Endodermal cell (in vitro differentiated cells): ENCODE measurements around the gene MISP3. TPM values are rescaled to one million over a fixed set of nuclear protein-coding genes. Genes with fewer than 3 reads are reported as not detected.
A peak's percentile ranks its signal among the peaks of the same experiment; 100 is the strongest.

Experiments used
- DNase-seq: peaks from one replicate; pipeline ENCODE4 v3.0.0-alpha.2; 2017
- H3K27ac ChIP-seq: 2 replicates; pipeline ENCODE4 v1.5.1; 2013; ENCODE audit warnings: mild to moderate bottlenecking, low read depth, low read length, moderate library complexity
- H3K27me3 ChIP-seq: 2 replicates; pipeline ENCODE4 v1.6.1; 2013; ENCODE audit warnings: mild to moderate bottlenecking, low read length, moderate library complexity; ENCODE audit not compliant: insufficient read depth, control insufficient read depth, poor library complexity, severe bottlenecking
- H3K36me3 ChIP-seq: 2 replicates; pipeline ENCODE4 v1.7.0; 2013; ENCODE audit warnings: mild to moderate bottlenecking, low read length, moderate library complexity; ENCODE audit not compliant: control insufficient read depth, insufficient read depth
- H3K4me1 ChIP-seq: one replicate; pipeline ENCODE4 v1.7.0; 2013; ENCODE audit warnings: low read length; ENCODE audit not compliant: control insufficient read depth, insufficient read depth
- H3K4me3 ChIP-seq: 2 replicates; pipeline ENCODE4 v1.5.1; 2013; ENCODE audit warnings: mild to moderate bottlenecking, low read length, moderate library complexity
- H3K9ac ChIP-seq: 2 replicates; pipeline ENCODE4 v1.6.1; 2013; ENCODE audit warnings: mild to moderate bottlenecking, low read length, moderate library complexity; ENCODE audit not compliant: poor library complexity, severe bottlenecking; ENCODE audit errors: extremely low read depth
- H3K9me3 ChIP-seq: 2 replicates; pipeline ENCODE4 v1.6.1; 2013; ENCODE audit warnings: mild to moderate bottlenecking, low read length, moderate library complexity; ENCODE audit not compliant: control insufficient read depth
- H3K27ac Mint-ChIP-seq: 2 replicates; pipeline ENCODE4 v1.8.0; 2020; ENCODE audit warnings: mixed read lengths
- H3K27me3 Mint-ChIP-seq: 2 replicates; pipeline ENCODE4 v1.8.0; 2021; ENCODE audit warnings: mild to moderate bottlenecking, mixed read lengths; ENCODE audit not compliant: insufficient read depth
- H3K36me3 Mint-ChIP-seq: 2 replicates; pipeline ENCODE4 v1.8.0; 2020; ENCODE audit warnings: low read depth, mixed read lengths
- H3K4me1 Mint-ChIP-seq: 2 replicates; pipeline ENCODE4 v1.8.0; 2020; ENCODE audit warnings: mixed read lengths
- H3K4me3 Mint-ChIP-seq: 2 replicates; pipeline ENCODE4 v1.8.0; 2020; ENCODE audit warnings: mild to moderate bottlenecking, moderate library complexity, mixed read lengths
- H3K9me3 Mint-ChIP-seq: 2 replicates; pipeline ENCODE4 v1.8.0; 2020; ENCODE audit warnings: mild to moderate bottlenecking, mixed read lengths
- CTCF ChIP-seq: fragments of 200-600 bp; sonication (generic); conservative IDR thresholded peaks from 2 replicates; pipeline ENCODE4 v1.5.0; 2021; ENCODE audit warnings: antibody characterized with exemption, mild to moderate bottlenecking
- WGBS, 2 experiments: methylation state at CpG; one replicate each; pipeline versions ENCODE4 v1.1.5 to v1.1.7; 2013; ENCODE audit warnings: missing lambda C conversion rate in 2 of 2, mixed read lengths in 1 of 2; ENCODE audit not compliant: insufficient coverage in 1 of 2, insufficient read length in 1 of 2; 5-methylcytosine and 5-hydroxymethylcytosine counted together
- total RNA-seq, 2 donors: library from RNA; stranded (reverse); fragmentation: NEBNext Ultra II Directional in 1 of 2; extraction: Animal tissue kit (Norgen Biotek cat#: 25700) in 1 of 2; gene quantifications; 2 replicates in 1 of 2; 3 replicates in 1 of 2; pipeline ENCODE4 v1.2.1, GENCODE V29; 2021

MISP3 gene
- total RNA-seq, 2 donors from 2014 or later = 0.73 to 1.4 TPM

GRCh38 chr19:14085309-14085995 lies 12.9 kb downstream of the MISP3 start, which contains the start of gene C19orf67:
C19orf67 (minus strand) TSS chr19:14085783; CDS start chr19:14085627, 156 bp downstream.
- peaks cover 23% of the 10 kb centered on the region for H3K36me3 Mint-ChIP-seq
- peaks cover 5% of the 10 kb centered on the region for H3K4me1 Mint-ChIP-seq
- H3K9me3 Mint-ChIP-seq = no peaks in the 10 kb centered on the region
- no peak within 1 kb of the TSS for H3K9ac ChIP-seq
- peak within 1 kb of the TSS; percentile 58 for H3K27ac Mint-ChIP-seq
- peak within 1 kb of the TSS; percentile 40 for H3K4me3 Mint-ChIP-seq
- H3K9me3 ChIP-seq = no peaks in the 10 kb centered on the region
- no peak within 1 kb of the TSS for H3K27ac ChIP-seq
- WGBS, 2 experiments = 72 to 76% methylated on average over 32 to 54 of the region's 54 CpGs
- peak; percentile 76 for DNase-seq
- TF ChIP-seq CTCF = no peak
- no peaks in the 10 kb centered on the region for H3K27me3 ChIP-seq
- H3K4me3 ChIP-seq = no peak within 1 kb of the TSS
- H3K27me3 Mint-ChIP-seq = peaks cover 29% of the 10 kb centered on the region
- H3K36me3 ChIP-seq = peaks cover 16% of the 10 kb centered on the region
- H3K4me1 ChIP-seq = no peaks in the 10 kb centered on the region

GRCh38 chr19:14086098-14086497 lies 13.5 kb downstream of the MISP3 start:
- no peak for DNase-seq
- Histone ChIP-seq H3K9ac (no peak overlapping the region), H3K27ac (no peak overlapping the region), H3K27me3 (no peaks in the 10 kb centered on the region), H3K36me3 (peaks cover 16% of the 10 kb centered on the region), H3K9me3 (no peaks in the 10 kb centered on the region), H3K4me1 (no peaks in the 10 kb centered on the region), H3K4me3 (no peak overlapping the region)
- Mint-ChIP-seq H3K36me3 (peaks cover 23% of the 10 kb centered on the region), H3K4me3 (peak overlapping the region; percentile 40), H3K27me3 (peaks cover 29% of the 10 kb centered on the region), H3K27ac (no peak overlapping the region), H3K9me3 (no peaks in the 10 kb centered on the region), H3K4me1 (peaks cover 5% of the 10 kb centered on the region)
- no peak for TF ChIP-seq CTCF
- 84 to 85% methylated on average over 5 of the region's 5 CpGs for WGBS, 2 experiments

GRCh38 chr19:14088634-14089411 lies 16.2 kb downstream of the MISP3 start:
- H3K9ac ChIP-seq = no peak overlapping the region
- peak overlapping the region; percentile 81 for H3K4me3 ChIP-seq
- peaks cover 9% of the 10 kb centered on the region for H3K9me3 ChIP-seq
- H3K36me3 ChIP-seq = peaks cover 20% of the 10 kb centered on the region
- H3K36me3 Mint-ChIP-seq = peaks cover 27% of the 10 kb centered on the region
- H3K9me3 Mint-ChIP-seq = peaks cover 11% of the 10 kb centered on the region
- peaks cover 28% of the 10 kb centered on the region for H3K27me3 Mint-ChIP-seq
- DNase-seq = no peak
- peaks cover 13% of the 10 kb centered on the region for H3K4me1 Mint-ChIP-seq
- no peaks in the 10 kb centered on the region for H3K27me3 ChIP-seq
- no peak overlapping the region for H3K27ac ChIP-seq
- 88 to 93% methylated on average over 22 to 30 of the region's 30 CpGs for WGBS, 2 experiments
- no peak for TF ChIP-seq CTCF
- no peaks in the 10 kb centered on the region for H3K4me1 ChIP-seq
- no peak overlapping the region for H3K27ac Mint-ChIP-seq
- peak overlapping the region; percentile 65 for H3K4me3 Mint-ChIP-seq
